Breast epithelium (tissue), 3 donors: Measurements from ENCODE around the gene TMTC1.

ENCODE experiments used
- CTCF ChIP-seq, 3 donors: fragments of 450-650 bp; IDR thresholded peaks; one replicate each; pipeline ENCODE4 v1.5.1; 2016 to 2017; ENCODE audit warnings: antibody characterized with exemption in 3 of 3, mild to moderate bottlenecking in 3 of 3, moderate library complexity in 3 of 3
- POLR2A ChIP-seq: fragments of 450-650 bp; IDR thresholded peaks from one replicate; pipeline ENCODE4 v1.6.1; 2016; ENCODE audit warnings: antibody characterized with exemption, mild to moderate bottlenecking, moderate library complexity
- POLR2AphosphoS5 ChIP-seq, 3 donors: sonication (generic); formaldehyde crosslinking; IDR thresholded peaks; one replicate each; pipeline ENCODE4 v1.6.1; 2017; ENCODE audit warnings: antibody characterized with exemption in 3 of 3

GRCh38 chr12:29742646-29743045, 41.1 kb downstream of the TMTC1 start:
- no peak for TF ChIP-seq CTCF (IDR thresholded peaks at IDR 0.05)
- no peak for TF ChIP-seq POLR2A
- no peak for TF ChIP-seq POLR2AphosphoS5 (IDR thresholded peaks at IDR 0.05)
